HepG2 (cell line): ENCODE results near the gene RPTOR. TPM values are rescaled to one million over a fixed set of nuclear protein-coding genes. Genes with fewer than 3 reads are reported as not detected.

Source experiments
- ATAC-seq: fragments of 200-7000 bp; cut with Tn5 transposase; 3 replicates; pipeline ENCODE4 v1.9.1; 2020; ENCODE audit warnings: mild to moderate bottlenecking, moderate library complexity
- BruUV-seq: library from RNA; stranded (reverse); fragments of 400-500 nt; replicated peaks from 2 replicates; lab custom pipeline; 2021; lab: Mats Ljungman, UMichigan
- CTCF ChIA-PET: fragments of 300-600 bp; formaldehyde crosslinking; extraction: SDS; loops from one replicate; lab custom pipeline; 2021; ENCODE audit warnings: low total read pairs, inconsistent platforms, low intra/inter-chr PET ratio; lab: Yijun Ruan, JAX
- POLR2A ChIA-PET: fragments of 350-600 bp; sonication (Branson Sonifier 250); formaldehyde crosslinking; loops from one replicate; lab custom pipeline; 2020; ENCODE audit warnings: antibody characterized with exemption, inconsistent platforms; lab: Yijun Ruan, JAX
- DNase-seq: peaks from one replicate; pipeline ENCODE4 v3.0.0-alpha.2; 2015; ENCODE audit warnings: low spot score
- FAIRE-seq: peaks from 3 replicates; lab custom pipeline; 2011; peaks lifted over from hg19 to GRCh38; lab: Jason Lieb, UNC
- H2AFZ ChIP-seq: one replicate; pipeline ENCODE4 v1.6.1; 2011; ENCODE audit warnings: low read length, inconsistent platforms
- H3K27ac ChIP-seq: fragments of 300-600 bp; 3 replicates; pipeline ENCODE4 v1.8.0; 2011; ENCODE audit warnings: mixed run types, mild to moderate bottlenecking, mixed read lengths, low read length, inconsistent platforms; ENCODE audit not compliant: insufficient read depth; ENCODE audit errors: extremely low read length
- H3K27me3 ChIP-seq, 2 experiments: fragments of 200-600 bp in 1 of 2; 2 replicates in 1 of 2; 3 replicates in 1 of 2; pipeline versions ENCODE4 v1.6.0 to v1.8.0; 2011; ENCODE audit warnings: low read length in 2 of 2, mild to moderate bottlenecking in 2 of 2, moderate library complexity in 2 of 2, inconsistent platforms in 1 of 2; ENCODE audit not compliant: insufficient read depth in 2 of 2, control insufficient read depth in 1 of 2
- H3K36me3 ChIP-seq, 2 experiments: fragments of 200-600 bp in 1 of 2; replicated peaks in 1 of 2; 2 replicates in 1 of 2; 3 replicates in 1 of 2; pipeline versions ENCODE4 v1.5.1 to v1.8.0; 2011; ENCODE audit warnings: low read length in 2 of 2, inconsistent platforms in 1 of 2; ENCODE audit not compliant: insufficient read depth in 2 of 2, control insufficient read depth in 1 of 2
- H3K4me1 ChIP-seq: 2 replicates; pipeline ENCODE4 v1.5.1; 2012; ENCODE audit warnings: low read length, inconsistent platforms; ENCODE audit not compliant: insufficient read depth
- H3K4me2 ChIP-seq: 2 replicates; pipeline ENCODE4 v1.6.0; 2011; ENCODE audit warnings: low read depth, low read length, inconsistent platforms
- H3K4me3 ChIP-seq, 3 experiments: fragments of 200-600 bp in 1 of 3; sonication (generic), shearing (Covaris generic) in 1 of 3; replicated peaks in 1 of 3; 2 replicates each; pipeline ENCODE4 v1.5.1; 2011 to 2016; ENCODE audit warnings: low read length in 3 of 3, inconsistent platforms in 2 of 3, low read depth in 2 of 3, mild to moderate bottlenecking in 2 of 3, control low read depth in 1 of 3, mixed read lengths in 1 of 3; ENCODE audit not compliant: insufficient read depth in 1 of 3
- H3K79me2 ChIP-seq: one replicate; pipeline ENCODE4 v1.6.1; 2011; ENCODE audit warnings: low read length, inconsistent platforms; ENCODE audit not compliant: insufficient read depth
- H3K9ac ChIP-seq: 2 replicates; pipeline ENCODE4 v1.6.0; 2011; ENCODE audit warnings: mild to moderate bottlenecking, low read depth, low read length, inconsistent platforms; ENCODE audit not compliant: insufficient read depth
- H3K9me3 ChIP-seq: 2 replicates; pipeline ENCODE4 v1.5.1; 2012; ENCODE audit warnings: mild to moderate bottlenecking, low read length
- H4K20me1 ChIP-seq: 2 replicates; pipeline ENCODE4 v1.6.0; 2011; ENCODE audit warnings: inconsistent platforms, mild to moderate bottlenecking, low read length, moderate library complexity; ENCODE audit not compliant: insufficient read depth
- ARID5B ChIP-seq: IDR thresholded peaks from 2 replicates; pipeline ENCODE4 v1.4.0; 2020; ENCODE audit warnings: mild to moderate bottlenecking, missing genetic modification reagents
- ASH2L ChIP-seq: fragments of 300-600, 200-600 bp; sonication (generic); IDR thresholded peaks from 2 replicates; pipeline ENCODE4 v1.7.0; 2017; ENCODE audit warnings: low read depth, mild to moderate bottlenecking, moderate library complexity, mixed read lengths, low read length; ENCODE audit not compliant: insufficient read length
- KLF15 ChIP-seq: sonication (generic); formaldehyde crosslinking; IDR thresholded peaks from 2 replicates; pipeline ENCODE4 v1.8.1; 2023; ENCODE audit warnings: borderline replicate concordance, mild to moderate bottlenecking, inconsistent platforms, missing genetic modification reagents, mixed read lengths
- KMT2B ChIP-seq: IDR thresholded peaks from 2 replicates; pipeline ENCODE4 v1.6.1; 2016; ENCODE audit warnings: missing genetic modification reagents, missing compliant biosample characterization
- MED1 ChIP-seq: sonication (generic); formaldehyde crosslinking; IDR thresholded peaks from 2 replicates; pipeline ENCODE4 v1.4.0; 2020; ENCODE audit warnings: missing genetic modification reagents
- SAFB2 ChIP-seq: sonication (generic); formaldehyde crosslinking; IDR thresholded peaks from 2 replicates; pipeline ENCODE4 v1.5.1; 2020; ENCODE audit warnings: missing genetic modification reagents, low read depth, mild to moderate bottlenecking, borderline replicate concordance
- ZNF446 ChIP-seq: sonication (generic); formaldehyde crosslinking; IDR thresholded peaks from 2 replicates; pipeline ENCODE4 v1.5.0; 2020; ENCODE audit warnings: mild to moderate bottlenecking, missing genetic modification reagents
- ZNF564 ChIP-seq: sonication (generic); formaldehyde crosslinking; IDR thresholded peaks from 2 replicates; pipeline ENCODE4 v1.8.1; 2023; ENCODE audit warnings: mild to moderate bottlenecking, missing genetic modification reagents
- ZNF710 ChIP-seq: sonication (generic); formaldehyde crosslinking; IDR thresholded peaks from 2 replicates; pipeline ENCODE4 v1.5.0; 2020; ENCODE audit warnings: mild to moderate bottlenecking, missing genetic modification reagents, borderline replicate concordance
- ZNF782 ChIP-seq: sonication (generic); formaldehyde crosslinking; IDR thresholded peaks from 2 replicates; pipeline ENCODE4 v1.4.0; 2020; ENCODE audit warnings: missing genetic modification reagents, mild to moderate bottlenecking, borderline replicate concordance
- WGBS: methylation state at CpG from one replicate; pipeline ENCODE4 v1.1.6; 2017; ENCODE audit warnings: low lambda C conversion rate; 5-methylcytosine and 5-hydroxymethylcytosine counted together
- in situ Hi-C: cut with HindIII; loops from 2 replicates; pipeline ENCODE4 v1.10.0; 2017; ENCODE audit warnings: low pct_unique_long_range_greater_than_20kb; ENCODE audit not compliant: extremely low pct_ligation_motif_present
- intact Hi-C: fragments of 100-400 bp; cut with micrococcal nuclease; formaldehyde crosslinking; loops from one replicate; pipeline ENCODE4 v1.10.0; 2022; ENCODE audit not compliant: unreplicated experiment
- polyA plus RNA-seq, 8 experiments: library from polyadenylated mRNA; depleted of rRNA in 3 of 8; stranded (reverse) in 7 of 8; unstranded in 1 of 8; fragments of >200 nt; fragmentation: Illumina TruSeq in 4 of 8; extraction: Trizol in 4 of 8; gene quantifications; 2 replicates each; pipeline versions ENCODE4 v1.2.1 to v1.2.3, GENCODE V29; 2011 to 2016; ENCODE audit warnings: low read depth in 4 of 8, missing spikeins in 1 of 8, mixed read lengths in 1 of 8; ENCODE audit not compliant: insufficient read depth in 1 of 8
- total RNA-seq, 5 experiments: library from RNA; depleted of rRNA; stranded (reverse); fragments of >200 nt; fragmentation: Illumina TruSeq; extraction: Trizol; gene quantifications; 2 replicates each; pipeline ENCODE4 v1.2.3, GENCODE V29; 2016; ENCODE audit warnings: low read depth in 1 of 5
- TF ChIP-seq, protein P1 (sequence below): sonication (generic); formaldehyde crosslinking; IDR thresholded peaks from 2 replicates; pipeline ENCODE4 v1.8.1; 2023; ENCODE audit warnings: mild to moderate bottlenecking, moderate library complexity, missing genetic modification reagents

The RPTOR gene
- total and polyA plus RNA-seq, 2 of the 13 experiments (the other 11 are each of a cell fraction or from before 2014, with no cell fraction given): 6.6 to 25.3 TPM

GRCh38 chr17:80921159-80921558 is 376.5 kb downstream of the RPTOR start:
- FAIRE-seq (no peak), DNase-seq (no peak), ATAC-seq (no peak)
- no peaks in the 10 kb centered on the region for H3K9me3 ChIP-seq
- BruUV-seq: no TSS peak
- no peak overlapping the region for H3K9ac ChIP-seq
- no peak overlapping the region for H3K4me3 ChIP-seq
- H3K4me2 ChIP-seq: no peak overlapping the region
- in situ Hi-C loops: no loop called here
- H4K20me1 ChIP-seq: peaks cover 3% of the 10 kb centered on the region; the same call in 1 of the 2 replicates
- ChIA-PET POLR2A (no interaction called here), CTCF (no interaction called here)
- no peak overlapping the region for H3K27ac ChIP-seq
- intact Hi-C loops: no loop called here
- H3K27me3 ChIP-seq: no peaks in the 10 kb centered on the region
- peaks cover 10% of the 10 kb centered on the region for H3K4me1 ChIP-seq
- no peaks in the 10 kb centered on the region for H3K79me2 ChIP-seq
- H3K36me3 ChIP-seq: peaks cover 34 to 51% of the 10 kb centered on the region in 2 experiments; a peak in 4 of 5 replicates
- no peak overlapping the region for H2AFZ ChIP-seq
- 98% methylated on average over 21 of the region's 22 CpGs for WGBS
- TF ChIP-seq ASH2L (no peak), ARID5B (CRISPR knock-in tag) (no peak), ZNF564 (CRISPR knock-in tag) (no peak), KMT2B (no peak), ZNF782 (CRISPR knock-in tag) (no peak), KLF15 (CRISPR knock-in tag) (no peak), MED1 (CRISPR knock-in tag) (no peak), SAFB2 (CRISPR knock-in tag) (no peak), ZNF446 (CRISPR knock-in tag) (no peak), ZNF710 (no peak)
- TF ChIP-seq, protein P1, sequence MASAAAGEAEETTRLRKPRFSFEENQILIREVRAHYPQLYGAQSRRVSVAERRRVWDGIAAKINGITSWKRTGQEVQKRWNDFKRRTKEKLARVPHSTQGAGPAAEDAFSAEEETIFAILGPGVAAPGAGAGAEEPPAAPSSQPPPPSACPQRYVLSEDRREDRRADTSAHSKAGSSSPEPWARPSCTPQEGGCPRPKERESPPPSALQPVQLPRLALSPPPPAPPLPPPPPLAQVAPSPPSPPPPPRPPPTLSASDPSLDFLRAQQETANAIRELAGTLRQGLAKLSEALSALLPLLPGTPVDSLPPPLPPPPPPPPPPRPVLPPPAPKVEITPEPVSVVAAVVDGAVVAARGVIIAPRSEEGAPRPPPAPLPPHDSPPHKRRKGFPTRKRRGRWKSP: no peak
